ENCODE data around the gene LIN28B. TPM values are rescaled to one million over a fixed set of nuclear protein-coding genes. Genes with fewer than 3 reads are reported as not detected.
A peak's percentile ranks its signal among the peaks of the same experiment; 100 is the strongest.
"Not testable (repeated sequence)": the region's sequence is repeated elsewhere in the genome, so short reads cannot be mapped to it uniquely, and the experiment has no call there.

Gene LIN28B
- total RNA-seq, 1 donor from 2014 or later: 0.06 TPM

- DNase-seq (ENCODE audit: extremely low read depth, low read depth, low spot score): no peak
Measured at GRCh38 chr6:105058846-105059245, 101.9 kb downstream of the LIN28B start.

GRCh38 chr6:105066233-105066632 is 109.3 kb downstream of the LIN28B start:
- no peak for DNase-seq (ENCODE audit: extremely low read depth, low read depth, low spot score)

- DNase-seq (ENCODE audit: extremely low read depth, low read depth, low spot score): no peak
Measured at GRCh38 chr6:105066836-105067235, 109.9 kb downstream of the LIN28B start.

GRCh38 chr6:105067329-105067728 is 110.4 kb downstream of the LIN28B start:
- no peak for DNase-seq (ENCODE audit: extremely low read depth, low read depth, low spot score)

GRCh38 chr6:105068407-105068806 is 111.5 kb downstream of the LIN28B start:
- no peak for DNase-seq (ENCODE audit: extremely low read depth, low read depth, low spot score)

- no peak for DNase-seq (ENCODE audit: extremely low read depth, low read depth, low spot score)
Measured at GRCh38 chr6:105069821-105070445, 113.0 kb downstream of the LIN28B start.

- no peak for DNase-seq (ENCODE audit: extremely low read depth, low read depth, low spot score)
Measured at GRCh38 chr6:105072798-105073199, 115.9 kb downstream of the LIN28B start.

GRCh38 chr6:105075210-105075609 is 118.3 kb downstream of the LIN28B start:
- DNase-seq (ENCODE audit: extremely low read depth, low read depth, low spot score): no peak

- not testable (repeated sequence) for DNase-seq (ENCODE audit: extremely low read depth, low read depth, low spot score)
Measured at GRCh38 chr6:105076418-105076817, 119.5 kb downstream of the LIN28B start.

- peak; percentile 41 for DNase-seq (ENCODE audit: extremely low read depth, low read depth, low spot score)
Measured at GRCh38 chr6:105077596-105078385, 120.9 kb downstream of the LIN28B start.

- no peak for DNase-seq (ENCODE audit: extremely low read depth, low read depth, low spot score)
Measured at GRCh38 chr6:105078386-105078708, 121.4 kb downstream of the LIN28B start.

- no peak for DNase-seq (ENCODE audit: extremely low read depth, low read depth, low spot score)
Measured at GRCh38 chr6:105080279-105080678, 123.4 kb downstream of the LIN28B start.

GRCh38 chr6:105081662-105082061 is 124.8 kb downstream of the LIN28B start:
- DNase-seq (ENCODE audit: extremely low read depth, low read depth, low spot score): not testable (repeated sequence)

GRCh38 chr6:105087571-105088211 is 130.8 kb downstream of the LIN28B start:
- peak; percentile 45 for DNase-seq (ENCODE audit: extremely low read depth, low read depth, low spot score)

GRCh38 chr6:105091140-105091829 is 134.4 kb downstream of the LIN28B start:
- DNase-seq (ENCODE audit: extremely low read depth, low read depth, low spot score): no peak

GRCh38 chr6:105094133-105094640 is 137.3 kb downstream of the LIN28B start:
- DNase-seq (ENCODE audit: extremely low read depth, low read depth, low spot score): no peak

- no peak for DNase-seq (ENCODE audit: extremely low read depth, low read depth, low spot score)
Measured at GRCh38 chr6:105095139-105095538, 138.2 kb downstream of the LIN28B start.

GRCh38 chr6:105097288-105097687 is 140.4 kb downstream of the LIN28B start:
- no peak for DNase-seq (ENCODE audit: extremely low read depth, low read depth, low spot score)

GRCh38 chr6:105099371-105099770 is 142.5 kb downstream of the LIN28B start:
- no peak for DNase-seq (ENCODE audit: extremely low read depth, low read depth, low spot score)

GRCh38 chr6:105102186-105102585 is 145.3 kb downstream of the LIN28B start:
- DNase-seq (ENCODE audit: extremely low read depth, low read depth, low spot score): no peak

GRCh38 chr6:105105094-105105493 is 148.2 kb downstream of the LIN28B start:
- no peak for DNase-seq (ENCODE audit: extremely low read depth, low read depth, low spot score)
